NCI-H748 (cell line): ENCODE measurements around the gene NUTM1.
"Not testable (repeated sequence)": the region's sequence is repeated elsewhere in the genome, so short reads cannot be mapped to it uniquely, and the experiment has no call there.

Experiments used
- DNase-seq: peaks from one replicate; lab custom pipeline; 2025; ENCODE audit not compliant: unreplicated experiment; lab: John Stamatoyannopoulos, UW

Gene NUTM1

GRCh38 chr15:34336231-34336990 is 6.7 kb upstream of the NUTM1 start:
- peak; percentile 9 for DNase-seq

DNA sequence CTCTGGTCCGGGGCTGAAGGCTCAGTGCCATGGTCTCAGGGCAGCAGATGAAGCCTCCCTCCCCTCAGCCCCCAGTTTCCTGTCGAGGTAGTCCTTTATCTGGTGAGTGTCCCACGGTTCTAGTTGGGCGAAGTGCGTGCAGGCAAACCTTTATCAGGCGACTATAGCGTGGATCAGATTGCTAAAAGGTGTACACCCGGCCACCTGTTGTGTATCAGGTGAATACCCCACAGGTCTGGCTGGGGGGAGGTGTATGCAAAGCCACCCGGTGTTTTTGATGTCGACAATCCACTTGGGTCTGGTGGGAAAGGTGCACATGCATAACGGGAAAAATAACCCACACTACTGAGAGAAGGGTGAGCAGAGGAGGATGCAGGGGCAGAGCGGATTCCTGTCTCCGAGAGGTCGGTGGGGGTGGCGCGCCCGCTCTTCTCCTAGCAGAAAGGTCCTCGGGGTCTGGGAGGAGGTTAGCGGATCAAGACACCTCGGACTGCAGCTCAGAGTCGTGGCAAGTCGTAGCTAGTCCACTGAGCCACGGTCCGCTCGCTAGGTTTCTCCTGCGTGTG is 6.0 kb upstream of the NUTM1 start:
- peak; percentile 48 for DNase-seq

- peak; percentile 91 for DNase-seq
Measured at GRCh38 chr15:34337557-34338306, 5.4 kb upstream of the NUTM1 start, which contains the start of gene SLC12A6. TSS of gene SLC12A6 (minus strand) at chr15:34337781. CDS start at chr15:34336680, 1,101 bp downstream.

DNA sequence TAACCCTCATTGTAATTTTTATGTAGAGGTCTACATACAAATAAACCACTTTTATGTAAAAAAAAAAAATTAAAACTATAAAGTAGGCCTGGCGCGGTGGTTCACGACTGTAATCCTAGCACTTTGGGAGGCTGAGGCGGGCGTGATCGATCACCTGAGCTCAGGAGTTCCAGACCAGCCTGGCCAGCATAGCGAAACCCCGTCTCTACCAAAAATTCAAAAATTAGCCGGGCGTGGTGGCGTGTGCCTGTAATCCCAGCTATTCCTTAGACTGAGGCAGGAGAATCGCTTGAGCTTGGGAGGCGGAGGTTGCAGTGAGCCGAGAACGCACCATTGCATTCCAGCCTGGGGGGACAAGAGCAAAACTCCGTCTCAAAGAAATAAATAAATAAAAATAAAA is 4.8 kb upstream of the NUTM1 start:
- DNase-seq = no peak

- no peak for DNase-seq
Measured at GRCh38 chr15:34339946-34340345, 3.2 kb upstream of the NUTM1 start.

- no peak for DNase-seq
Measured at GRCh38 chr15:34341381-34342212, 1.5 kb upstream of the NUTM1 start.

GRCh38 chr15:34342213-34342736 is 840 bp upstream of the NUTM1 start:
- not testable (repeated sequence) for DNase-seq

- DNase-seq = no peak
Measured at GRCh38 chr15:34347951-34348638, 5.0 kb downstream of the NUTM1 start.

GRCh38 chr15:34348735-34349300 is 5.7 kb downstream of the NUTM1 start:
- no peak for DNase-seq

DNA sequence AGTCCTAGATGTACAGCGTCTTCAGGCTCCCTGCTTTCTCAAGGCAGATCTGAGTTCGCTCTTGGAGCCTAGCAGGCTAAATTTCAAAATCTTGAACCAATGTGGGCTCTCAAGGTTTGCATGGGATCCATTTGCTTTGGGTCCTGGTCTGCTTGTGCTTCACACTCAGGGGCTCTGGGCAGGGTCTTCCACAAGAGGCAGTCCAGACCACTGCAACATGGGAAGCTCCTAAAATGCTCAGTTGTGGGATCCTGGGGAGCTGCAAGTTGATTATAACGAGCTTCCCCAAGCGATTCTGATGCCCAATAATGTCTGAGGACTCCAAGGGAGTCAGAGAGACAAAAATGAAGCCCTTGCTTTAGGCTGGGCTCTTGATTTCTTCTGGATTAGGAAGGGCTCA is 6.7 kb downstream of the NUTM1 start:
- DNase-seq = no peak

DNA sequence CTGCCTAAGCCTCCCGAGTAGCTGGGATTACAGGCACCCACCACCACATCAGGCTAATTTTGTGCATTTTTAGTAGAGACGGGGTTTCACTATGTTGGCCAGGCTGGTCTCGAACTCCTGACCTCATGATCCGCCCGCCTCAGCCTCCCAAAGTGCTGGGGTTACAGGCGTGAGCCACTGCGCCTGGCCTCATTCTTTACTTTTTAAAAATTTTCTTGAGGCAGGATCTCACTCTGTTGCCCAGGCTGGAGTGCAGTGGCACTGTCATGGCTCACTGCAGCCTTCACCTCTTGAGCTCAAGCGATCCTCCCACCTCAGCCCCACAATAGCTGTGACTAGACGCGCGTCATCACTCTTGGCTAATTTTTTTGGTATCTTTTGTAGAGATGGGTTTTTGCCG is 9.9 kb downstream of the NUTM1 start:
- DNase-seq = not testable (repeated sequence)

GRCh38 chr15:34353627-34354026 is 10.5 kb downstream of the NUTM1 start:
- DNase-seq = no peak

GRCh38 chr15:34354286-34354685 is 11.2 kb downstream of the NUTM1 start:
- DNase-seq = no peak

DNA sequence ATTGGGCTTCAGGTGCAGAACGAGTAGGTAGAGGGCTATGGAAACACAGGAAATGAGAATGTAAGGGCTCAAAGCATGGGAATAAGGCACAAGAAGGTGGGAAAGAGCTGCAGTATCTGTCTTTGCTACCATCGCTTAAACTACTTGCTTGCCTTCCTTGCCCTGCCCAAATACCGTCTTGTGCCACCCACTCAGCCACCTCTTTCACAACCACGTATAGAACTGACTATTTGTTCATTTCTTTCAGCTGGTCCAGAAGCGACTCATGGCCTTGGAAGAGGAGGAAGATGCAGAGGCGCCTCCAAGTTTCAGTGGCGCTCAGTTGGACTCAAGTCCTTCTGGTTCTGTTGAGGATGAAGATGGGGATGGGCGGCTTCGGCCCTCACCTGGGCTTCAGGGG is 12.1 kb downstream of the NUTM1 start:
- DNase-seq = no peak

DNA sequence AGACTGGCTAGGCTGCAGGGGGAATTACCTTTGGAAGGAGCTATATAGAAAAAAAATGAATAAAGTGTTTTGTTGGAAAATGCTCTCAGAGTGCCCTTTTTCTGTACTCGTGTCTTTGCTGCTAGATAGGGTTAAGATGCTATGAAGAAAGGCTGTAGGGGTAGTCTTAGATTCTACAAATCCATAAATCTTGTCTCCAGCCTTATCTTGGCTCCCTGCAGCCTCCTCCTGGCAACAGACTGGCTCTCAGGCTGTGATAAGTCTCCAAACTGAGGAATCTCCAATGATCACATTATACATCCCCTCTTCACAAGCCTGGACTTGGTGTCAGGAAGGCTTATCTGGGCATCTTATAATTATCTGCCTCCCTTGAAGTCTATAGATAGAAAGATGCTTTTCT is 14.5 kb downstream of the NUTM1 start:
- DNase-seq = no peak

DNA sequence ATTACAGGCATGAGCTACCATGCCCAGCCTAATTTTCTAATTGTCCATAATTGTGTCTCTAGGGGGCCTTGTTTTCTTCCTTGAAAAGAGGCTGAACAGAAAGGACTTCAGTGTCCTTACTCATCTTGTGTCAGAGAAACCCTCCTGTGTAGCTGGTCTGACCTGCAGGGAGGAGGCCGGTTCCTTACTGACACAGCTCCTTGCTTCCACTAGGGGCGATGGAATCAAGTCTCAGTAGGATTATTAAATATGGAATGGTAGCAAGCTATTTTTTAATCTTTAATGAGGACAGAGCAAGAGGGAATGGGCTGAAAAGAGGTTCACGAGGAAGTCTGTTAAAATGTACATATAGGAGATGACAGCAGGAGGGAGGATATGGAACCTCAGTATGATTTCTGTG is 15.3 kb downstream of the NUTM1 start:
- no peak for DNase-seq

DNA sequence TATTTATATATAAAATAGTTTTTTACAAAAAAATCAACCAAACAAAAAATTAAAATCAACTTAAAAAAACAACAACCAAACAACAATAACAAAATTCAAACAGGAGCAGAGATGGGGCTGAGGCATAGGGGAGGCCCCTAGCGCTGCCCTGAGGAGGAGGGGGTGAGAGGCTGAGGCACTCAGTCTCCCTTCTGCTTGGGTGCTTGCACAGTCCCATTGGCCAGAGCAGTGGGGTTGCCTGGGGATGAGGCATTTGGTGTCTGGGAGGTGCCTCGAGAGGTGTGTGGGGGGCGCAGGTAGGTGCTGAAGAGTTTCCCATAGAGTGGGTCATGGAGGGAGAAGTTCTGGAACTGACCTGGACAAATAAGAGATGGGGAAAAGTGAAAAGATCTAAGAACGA is 15.8 kb downstream of the NUTM1 start:
- DNase-seq = no peak

DNA sequence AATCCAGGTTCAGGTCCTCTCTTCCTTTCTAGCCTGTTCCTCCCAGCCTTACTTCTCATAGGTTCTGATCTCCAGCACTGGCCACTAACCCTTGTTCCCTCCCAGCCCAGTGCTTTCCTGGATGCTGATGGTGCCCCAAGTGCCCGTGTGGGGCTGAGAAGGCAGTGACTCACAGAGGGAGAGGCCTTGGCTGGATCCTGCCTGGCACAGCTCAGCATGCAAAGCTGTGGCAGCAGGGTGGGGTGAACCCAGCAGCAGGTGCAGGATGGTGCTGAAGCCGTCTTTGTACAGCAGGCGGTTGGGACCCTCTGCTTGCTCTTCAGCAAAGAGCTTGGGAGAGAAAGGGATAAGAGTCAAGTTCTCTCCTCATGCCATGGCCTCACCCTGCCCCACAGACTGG is 16.3 kb downstream of the NUTM1 start:
- DNase-seq = no peak

- DNase-seq = no peak
Measured at GRCh38 chr15:34360298-34360697, 17.2 kb downstream of the NUTM1 start.

- DNase-seq = no peak
Measured at GRCh38 chr15:34361278-34361677, 18.2 kb downstream of the NUTM1 start.
